Nephron (organoid): ENCODE measurements around the gene RAP1GAP.

Source experiments
- H3K27ac Mint-ChIP-seq, 3 experiments: 2 replicates each; pipeline ENCODE4 v1.8.0; 2020; ENCODE audit warnings: mixed read lengths in 3 of 3, mild to moderate bottlenecking in 2 of 3, moderate library complexity in 1 of 3
- H3K27me3 Mint-ChIP-seq: 2 replicates; pipeline ENCODE4 v1.8.0; 2021; ENCODE audit warnings: low read depth, mild to moderate bottlenecking, moderate library complexity, mixed read lengths
- H3K36me3 Mint-ChIP-seq: 2 replicates; pipeline ENCODE4 v1.8.0; 2020; ENCODE audit warnings: low read depth, mixed read lengths
- H3K4me1 Mint-ChIP-seq: 2 replicates; pipeline ENCODE4 v1.8.0; 2020; ENCODE audit warnings: mixed read lengths
- H3K4me3 Mint-ChIP-seq, 3 experiments: 2 replicates each; pipeline ENCODE4 v1.8.0; 2020; ENCODE audit warnings: mild to moderate bottlenecking in 3 of 3, mixed read lengths in 3 of 3, moderate library complexity in 2 of 3
- H3K9me3 Mint-ChIP-seq: 2 replicates; pipeline ENCODE4 v1.8.0; 2020; ENCODE audit warnings: mixed read lengths
- CTCF ChIP-seq, 3 experiments: fragments of 200-600 bp; sonication (generic); IDR thresholded peaks; one replicate each; pipeline ENCODE4 v1.5.0; 2021; ENCODE audit warnings: antibody characterized with exemption in 3 of 3; ENCODE audit not compliant: unreplicated experiment in 3 of 3

The RAP1GAP gene

DNA sequence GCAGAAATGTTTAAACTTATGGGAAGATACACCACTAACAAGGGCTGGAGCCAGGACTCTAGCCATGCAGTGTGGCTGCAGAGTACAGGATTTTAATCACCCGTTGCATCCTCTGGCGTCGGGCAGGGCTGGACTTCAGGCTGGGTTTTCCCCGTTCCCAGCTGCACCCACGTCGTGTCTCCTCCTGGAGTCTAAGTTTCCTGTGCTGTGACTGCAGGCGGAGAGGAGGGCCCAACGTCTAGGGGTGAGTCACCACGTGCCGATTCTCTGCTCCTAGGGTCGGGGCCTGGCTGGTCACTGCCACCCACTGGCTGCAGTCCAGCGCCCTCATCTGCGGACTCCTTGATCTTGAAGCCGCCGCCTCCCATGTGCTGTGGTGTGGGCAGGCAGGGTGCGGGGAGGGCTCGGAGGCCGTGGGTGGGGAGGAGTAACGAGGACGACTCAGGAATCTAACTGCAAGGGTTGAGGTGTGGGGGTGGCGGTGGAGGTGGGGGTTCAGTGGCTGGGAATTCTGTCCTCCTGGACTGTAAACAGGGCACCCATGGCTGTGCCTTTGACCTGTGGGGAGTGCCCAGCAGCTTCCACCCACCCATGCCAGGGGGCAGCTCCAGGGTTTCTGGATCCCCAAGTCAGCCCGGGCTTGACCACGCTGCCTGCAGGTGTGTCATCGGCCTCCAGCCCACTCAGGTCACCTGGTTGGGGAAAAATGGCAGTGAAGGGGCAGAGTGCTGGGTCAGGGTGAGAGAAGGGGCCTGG, 82.1 kb downstream of the RAP1GAP start:
- no peaks in the 10 kb centered on the region for H3K9me3 Mint-ChIP-seq
- no peak for TF ChIP-seq CTCF (IDR thresholded peaks at IDR 0.05; ENCODE audit: unreplicated experiment in 3 of 3)
- H3K4me1 Mint-ChIP-seq = peaks cover 23% of the 10 kb centered on the region
- peaks cover 48% of the 10 kb centered on the region for H3K27me3 Mint-ChIP-seq
- no peaks in the 10 kb centered on the region for H3K36me3 Mint-ChIP-seq
- H3K4me3 Mint-ChIP-seq = peak overlapping the region in 1 of 3 experiments; percentile 3
- peak overlapping the region; percentile 18 to 84 (median 48) for H3K27ac Mint-ChIP-seq

DNA sequence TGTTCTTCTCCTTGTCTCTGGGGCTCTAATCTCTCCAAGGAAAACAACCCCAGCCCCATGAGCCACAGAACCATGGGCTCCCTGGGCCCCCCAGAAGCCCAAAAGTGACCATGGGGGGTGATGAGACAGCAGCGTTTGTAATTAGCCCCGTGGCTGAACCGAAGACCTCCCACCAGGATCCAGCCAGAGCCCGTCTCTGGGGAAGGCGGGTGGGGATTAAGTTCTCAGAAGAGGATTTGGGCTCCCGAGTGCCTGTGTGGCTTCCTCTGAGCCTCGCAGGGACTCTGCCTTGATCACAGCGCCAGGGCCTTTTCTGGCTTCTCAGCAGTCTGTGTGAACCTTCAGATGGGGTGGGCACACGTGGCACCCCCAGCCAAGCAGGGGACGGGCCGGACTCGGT, 82.9 kb downstream of the RAP1GAP start:
- no peaks in the 10 kb centered on the region for H3K36me3 Mint-ChIP-seq
- H3K4me3 Mint-ChIP-seq = no peak overlapping the region

GRCh38 chr1:21585037-21585436, 84.1 kb downstream of the RAP1GAP start:
- Mint-ChIP-seq H3K9me3 (no peaks in the 10 kb centered on the region), H3K36me3 (no peaks in the 10 kb centered on the region), H3K4me3 (no peak overlapping the region), H3K27ac (peak overlapping the region in 1 of 3 experiments; percentile 45), H3K4me1 (peaks cover 18% of the 10 kb centered on the region), H3K27me3 (peaks cover 42% of the 10 kb centered on the region)
- TF ChIP-seq CTCF (IDR thresholded peaks at IDR 0.05; ENCODE audit: unreplicated experiment in 3 of 3) = no peak

More for the DNA sequence above, 82.9 kb downstream of the RAP1GAP start:
- Mint-ChIP-seq H3K27me3 (peaks cover 47% of the 10 kb centered on the region), H3K27ac (peak overlapping the region in 2 of 3 experiments; percentile 48 to 84), H3K4me1 (peaks cover 23% of the 10 kb centered on the region), H3K9me3 (no peaks in the 10 kb centered on the region)
- TF ChIP-seq CTCF (IDR thresholded peaks at IDR 0.05; ENCODE audit: unreplicated experiment in 3 of 3) = no peak

DNA sequence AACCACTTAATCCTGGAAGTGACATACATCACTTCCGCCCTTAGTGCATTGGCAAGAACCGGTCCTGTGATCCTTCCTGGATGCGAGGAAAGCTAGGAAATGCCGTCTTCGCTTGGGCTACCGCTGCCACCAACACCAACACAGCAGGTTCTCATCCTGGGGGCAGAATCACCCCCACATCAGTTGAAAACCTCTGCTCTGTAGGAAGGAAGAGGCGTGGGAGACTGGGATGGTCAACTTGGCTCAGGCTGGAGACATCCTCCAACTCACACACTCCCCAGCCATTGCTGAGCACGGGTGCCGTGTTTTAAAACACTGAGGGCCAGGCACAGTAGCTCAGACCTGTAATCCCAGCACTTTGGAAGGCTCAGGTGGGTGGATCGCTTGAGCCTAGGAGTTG, 85.1 kb downstream of the RAP1GAP start:
- no peak overlapping the region for H3K27ac Mint-ChIP-seq
- TF ChIP-seq CTCF (IDR thresholded peaks at IDR 0.05; ENCODE audit: unreplicated experiment in 3 of 3) = no peak
- no peaks in the 10 kb centered on the region for H3K36me3 Mint-ChIP-seq
- peaks cover 21% of the 10 kb centered on the region for H3K4me1 Mint-ChIP-seq
- H3K9me3 Mint-ChIP-seq = no peaks in the 10 kb centered on the region
- peaks cover 39% of the 10 kb centered on the region for H3K27me3 Mint-ChIP-seq
- H3K4me3 Mint-ChIP-seq = no peak overlapping the region

GRCh38 chr1:21579791-21580190, 89.4 kb downstream of the RAP1GAP start:
- no peaks in the 10 kb centered on the region for H3K36me3 Mint-ChIP-seq
- no peak overlapping the region for H3K4me3 Mint-ChIP-seq
- H3K9me3 Mint-ChIP-seq = no peaks in the 10 kb centered on the region
- peaks cover 5% of the 10 kb centered on the region for H3K4me1 Mint-ChIP-seq
- TF ChIP-seq CTCF (IDR thresholded peaks at IDR 0.05; ENCODE audit: unreplicated experiment in 3 of 3) = no peak
- H3K27ac Mint-ChIP-seq = peak overlapping the region in 2 of 3 experiments; percentile 74 to 78
- H3K27me3 Mint-ChIP-seq = peaks cover 17% of the 10 kb centered on the region

GRCh38 chr1:21577933-21578332, 91.2 kb downstream of the RAP1GAP start:
- Mint-ChIP-seq H3K4me1 (peaks cover 13% of the 10 kb centered on the region), H3K36me3 (no peaks in the 10 kb centered on the region), H3K9me3 (no peaks in the 10 kb centered on the region), H3K27ac (peak overlapping the region in 2 of 3 experiments; percentile 5 to 15), H3K27me3 (peaks cover 7% of the 10 kb centered on the region), H3K4me3 (no peak overlapping the region)
- no peak for TF ChIP-seq CTCF (IDR thresholded peaks at IDR 0.05; ENCODE audit: unreplicated experiment in 3 of 3)
